ENCODE data around the gene LSP1. TPM values are rescaled to one million over a fixed set of nuclear protein-coding genes. Genes with fewer than 3 reads are reported as not detected.
"Not testable (repeated sequence)": the region's sequence is repeated elsewhere in the genome, so short reads cannot be mapped to it uniquely, and the experiment has no call there.

LSP1 gene
- polyA plus RNA-seq (ENCODE audit: insufficient read length): 1.8 TPM
- long read RNA-seq, donor 1, partial matches to known transcripts: 1,879 of 3,067 reads
- long read RNA-seq, donor 1, other reads (novel, unspliced or antisense): 1,186 of 3,067 reads
- long read RNA-seq, donor 2, partial matches to known transcripts: 2,486 of 3,268 reads
- long read RNA-seq, donor 2, other reads (novel, unspliced or antisense): 782 of 3,268 reads
- long read RNA-seq, donor 3: 0 reads
- long read RNA-seq, donor 4: 0 reads
- long read RNA-seq, donor 5, partial matches to known transcripts: 0 of 2 reads
- long read RNA-seq, donor 5, other reads (novel, unspliced or antisense): 0 of 2 reads
- long read RNA-seq, donor 6, partial matches to known transcripts: 0 of 2 reads
- long read RNA-seq, donor 6, other reads (novel, unspliced or antisense): 0 of 2 reads
- long read RNA-seq, donor 7, partial matches to known transcripts: 0 of 1 reads
- long read RNA-seq, donor 7, other reads (novel, unspliced or antisense): 0 of 1 reads
- long read RNA-seq, donor 8: 0 reads

- no peak for DNase-seq
Measured at GRCh38 chr11:1852877-1853276, at the start of gene LSP1. Gene LSP1 (plus strand): TSS chr11:1853084. CDS start chr11:1853145, 61 bp downstream.

- no peak for DNase-seq
Measured at GRCh38 chr11:1803246-1803645, 49.6 kb upstream of the LSP1 start.

- DNase-seq: not testable (repeated sequence)
Measured at GRCh38 chr11:1803835-1804519, 48.9 kb upstream of the LSP1 start.

GRCh38 chr11:1805525-1805924, 47.4 kb upstream of the LSP1 start:
- no peak for DNase-seq

- no peak for DNase-seq
Measured at GRCh38 chr11:1807264-1807995, 45.5 kb upstream of the LSP1 start.

- no peak for DNase-seq
Measured at GRCh38 chr11:1810761-1811160, 42.1 kb upstream of the LSP1 start.

GRCh38 chr11:1812274-1812673, 40.6 kb upstream of the LSP1 start:
- no peak for DNase-seq

GRCh38 chr11:1812801-1813200, 40.1 kb upstream of the LSP1 start:
- no peak for DNase-seq

GRCh38 chr11:1813356-1813755, 39.5 kb upstream of the LSP1 start:
- not testable (repeated sequence) for DNase-seq

- DNase-seq: no peak
Measured at GRCh38 chr11:1814691-1815090, 38.2 kb upstream of the LSP1 start.

- no peak for DNase-seq
Measured at GRCh38 chr11:1815311-1815710, 37.6 kb upstream of the LSP1 start.

GRCh38 chr11:1815751-1816150, 37.1 kb upstream of the LSP1 start:
- DNase-seq: no peak

- no peak for DNase-seq
Measured at GRCh38 chr11:1817000-1817399, 35.9 kb upstream of the LSP1 start.

- DNase-seq: no peak
Measured at GRCh38 chr11:1817511-1817910, 35.4 kb upstream of the LSP1 start.

GRCh38 chr11:1819074-1819473, 33.8 kb upstream of the LSP1 start:
- DNase-seq: no peak

GRCh38 chr11:1820463-1821325, 32.2 kb upstream of the LSP1 start:
- no peak for DNase-seq

GRCh38 chr11:1821562-1821961, 31.3 kb upstream of the LSP1 start:
- DNase-seq: no peak

- no peak for DNase-seq
Measured at GRCh38 chr11:1822648-1823375, 30.1 kb upstream of the LSP1 start.

GRCh38 chr11:1823376-1824220, 29.3 kb upstream of the LSP1 start:
- DNase-seq: no peak
